ENCODE data around the gene OR13F1. TPM values are rescaled to one million over a fixed set of nuclear protein-coding genes. Genes with fewer than 3 reads are reported as not detected.
"Not testable (repeated sequence)": the region's sequence is repeated elsewhere in the genome, so short reads cannot be mapped to it uniquely, and the experiment has no call there.

OR13F1 gene
- total RNA-seq, 1 experiment from 2014 or later: not detected

- no peaks in the 10 kb centered on the region for H3K4me1 ChIP-seq (ENCODE audit: insufficient read depth, low read length, poor library complexity, severe bottlenecking)
- H3K9me3 ChIP-seq (ENCODE audit: low read depth, low read length, poor library complexity, severe bottlenecking): no peaks in the 10 kb centered on the region
- no peak for TF ChIP-seq EZH2 (IDR thresholded peaks at IDR 0.05; ENCODE audit: borderline replicate concordance, low read depth, low read length, poor library complexity, severe bottlenecking)
- no peak for TF ChIP-seq CTCF (conservative IDR thresholded peaks at IDR 0.05; ENCODE audit: low read depth, low read length)
- H3K4me3 ChIP-seq (ENCODE audit: low read depth, low read length, poor library complexity, severe bottlenecking): no peak overlapping the region
- intact Hi-C loops (cut with micrococcal nuclease; ENCODE audit: unreplicated experiment): no loop called here
- H3K27me3 ChIP-seq (replicated peaks; ENCODE audit: insufficient read depth, low read depth, low read length, poor library complexity): no peaks in the 10 kb centered on the region
- no TSS peak for BruUV-seq (replicated peaks)
- H3K27ac ChIP-seq (ENCODE audit: low read depth, low read length, poor library complexity, severe bottlenecking): no peak overlapping the region
- POLR2A ChIA-PET (ENCODE audit: low non-redundant PET): no interaction called here
- H3K36me3 ChIP-seq (ENCODE audit: insufficient read depth, low read length, poor library complexity, severe bottlenecking): no peaks in the 10 kb centered on the region
- DNase-seq (ENCODE audit: low spot score): no peak
- CTCF ChIA-PET: no interaction called here
These were observed 10.8 kb downstream of the OR13F1 start for GRCh38 chr9:104514901-104515300.

- H3K4me1 ChIP-seq (ENCODE audit: insufficient read depth, low read length, poor library complexity, severe bottlenecking); CTCF ChIA-PET; intact Hi-C loops (cut with micrococcal nuclease; ENCODE audit: unreplicated experiment); H3K36me3 ChIP-seq (ENCODE audit: insufficient read depth, low read length, poor library complexity, severe bottlenecking); BruUV-seq (replicated peaks); H3K4me3 ChIP-seq (ENCODE audit: low read depth, low read length, poor library complexity, severe bottlenecking); H3K27me3 ChIP-seq (replicated peaks; ENCODE audit: insufficient read depth, low read depth, low read length, poor library complexity); H3K27ac ChIP-seq (ENCODE audit: low read depth, low read length, poor library complexity, severe bottlenecking); POLR2A ChIA-PET (ENCODE audit: low non-redundant PET); H3K9me3 ChIP-seq (ENCODE audit: low read depth, low read length, poor library complexity, severe bottlenecking); DNase-seq (ENCODE audit: low spot score): not testable (repeated sequence)
These were observed 16.2 kb downstream of the OR13F1 start for GRCh38 chr9:104520241-104520640.

GRCh38 chr9:104527109-104527508, 23.0 kb downstream of the OR13F1 start, which contains the start of gene OR13C4:
Gene OR13C4 (minus strand): TSS chr9:104527209. CDS start chr9:104527209, 0 bp downstream.
- Histone ChIP-seq H3K36me3 (ENCODE audit: insufficient read depth, low read length, poor library complexity, severe bottlenecking) (no peaks in the 10 kb centered on the region), H3K27ac (ENCODE audit: low read depth, low read length, poor library complexity, severe bottlenecking) (no peak within 1 kb of the TSS), H3K9me3 (ENCODE audit: low read depth, low read length, poor library complexity, severe bottlenecking) (no peaks in the 10 kb centered on the region), H3K4me3 (ENCODE audit: low read depth, low read length, poor library complexity, severe bottlenecking) (no peak within 1 kb of the TSS), H3K4me1 (ENCODE audit: insufficient read depth, low read length, poor library complexity, severe bottlenecking) (no peaks in the 10 kb centered on the region), H3K27me3 (replicated peaks; ENCODE audit: insufficient read depth, low read depth, low read length, poor library complexity) (no peaks in the 10 kb centered on the region)
- intact Hi-C loops (cut with micrococcal nuclease; ENCODE audit: unreplicated experiment): no loop called here
- ChIA-PET POLR2A (ENCODE audit: low non-redundant PET) (no interaction called here), CTCF (no interaction called here)
- no peak for DNase-seq (ENCODE audit: low spot score)
- TF ChIP-seq EZH2 (IDR thresholded peaks at IDR 0.05; ENCODE audit: borderline replicate concordance, low read depth, low read length, poor library complexity, severe bottlenecking) (no peak), CTCF (conservative IDR thresholded peaks at IDR 0.05; ENCODE audit: low read depth, low read length) (no peak)
- no TSS peak for BruUV-seq (replicated peaks)

- Histone ChIP-seq H3K4me1 (ENCODE audit: insufficient read depth, low read length, poor library complexity, severe bottlenecking) (no peaks in the 10 kb centered on the region), H3K4me3 (ENCODE audit: low read depth, low read length, poor library complexity, severe bottlenecking) (no peak within 1 kb of the TSS), H3K36me3 (ENCODE audit: insufficient read depth, low read length, poor library complexity, severe bottlenecking) (no peaks in the 10 kb centered on the region), H3K27ac (ENCODE audit: low read depth, low read length, poor library complexity, severe bottlenecking) (no peak within 1 kb of the TSS), H3K9me3 (ENCODE audit: low read depth, low read length, poor library complexity, severe bottlenecking) (no peaks in the 10 kb centered on the region), H3K27me3 (replicated peaks; ENCODE audit: insufficient read depth, low read depth, low read length, poor library complexity) (no peaks in the 10 kb centered on the region)
- DNase-seq (ENCODE audit: low spot score): no peak
- POLR2A ChIA-PET (ENCODE audit: low non-redundant PET): no interaction called here
- TF ChIP-seq EZH2 (IDR thresholded peaks at IDR 0.05; ENCODE audit: borderline replicate concordance, low read depth, low read length, poor library complexity, severe bottlenecking) (no peak), CTCF (conservative IDR thresholded peaks at IDR 0.05; ENCODE audit: low read depth, low read length) (no peak)
- CTCF ChIA-PET: no interaction called here
- intact Hi-C loops (cut with micrococcal nuclease; ENCODE audit: unreplicated experiment): no loop called here
- no TSS peak for BruUV-seq (replicated peaks)
These were observed 32.7 kb downstream of the OR13F1 start, which contains the start of gene OR13C3 for GRCh38 chr9:104536756-104537155. Gene OR13C3 (minus strand): TSS chr9:104536856. CDS start chr9:104536723, 133 bp downstream.
